Measurements from ENCODE around the gene CPLX1.

The CPLX1 gene

GRCh38 chr4:772776-773175, 53.2 kb downstream of the CPLX1 start:
- DNase-seq (ENCODE audit: insufficient read length, low spot score) = no peak
- FAIRE-seq = no peak
- TF ChIP-seq TAF1 (IDR thresholded peaks at IDR 0.05; ENCODE audit: low read depth, low read length) = no peak
- no peak for TF ChIP-seq PAX5 (IDR thresholded peaks at IDR 0.05; ENCODE audit: insufficient read depth, low read length, severe bottlenecking)
- no peak for TF ChIP-seq POLR2AphosphoS5 (IDR thresholded peaks at IDR 0.05; ENCODE audit: low read depth, low read length)
- no peak for TF ChIP-seq SPI1 (IDR thresholded peaks at IDR 0.05; ENCODE audit: low read depth, low read length)
- no peak for TF ChIP-seq POLR2A (IDR thresholded peaks at IDR 0.05; ENCODE audit: low read depth, low read length)
- no peak for TF ChIP-seq POU2F2 (IDR thresholded peaks at IDR 0.05; ENCODE audit: low read depth, low read length)

- no peak for TF ChIP-seq PAX5 (IDR thresholded peaks at IDR 0.05; ENCODE audit: insufficient read depth, low read length, severe bottlenecking)
- no peak for TF ChIP-seq SPI1 (IDR thresholded peaks at IDR 0.05; ENCODE audit: low read depth, low read length)
- no peak for DNase-seq (ENCODE audit: insufficient read length, low spot score)
- no peak for FAIRE-seq
Measured at GRCh38 chr4:772118-772517, 53.8 kb downstream of the CPLX1 start.

DNA sequence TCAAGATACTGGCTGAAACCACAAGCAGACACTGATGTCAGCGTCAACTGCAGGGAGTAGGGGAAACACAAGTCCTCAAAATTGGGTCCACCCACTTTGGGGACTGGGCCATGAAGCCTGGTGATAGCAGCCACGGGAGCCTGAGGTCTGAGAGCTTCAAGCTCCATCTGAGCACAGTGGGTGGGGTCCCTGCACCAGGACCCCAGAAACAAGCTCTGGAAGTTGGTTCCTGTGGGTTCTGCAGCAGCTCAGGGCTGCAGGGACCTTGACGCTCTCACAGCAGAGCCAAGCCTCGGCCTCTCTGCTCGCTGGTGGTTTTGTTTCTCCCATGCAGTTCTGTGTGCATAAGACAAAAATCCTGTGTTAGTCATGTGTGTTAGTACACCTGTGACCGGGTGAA, 54.5 kb downstream of the CPLX1 start:
- TF ChIP-seq SPI1 (IDR thresholded peaks at IDR 0.05; ENCODE audit: low read depth, low read length) (no peak), POLR2AphosphoS5 (IDR thresholded peaks at IDR 0.05; ENCODE audit: low read depth, low read length) (0 out of 2 replicates have a peak, but pooled peaks have one; percentile 49), POU2F2 (IDR thresholded peaks at IDR 0.05; ENCODE audit: low read depth, low read length) (peak; percentile 47; the same call in 1 of the 2 replicates), PAX5 (IDR thresholded peaks at IDR 0.05; ENCODE audit: insufficient read depth, low read length, severe bottlenecking) (no peak), POLR2A (IDR thresholded peaks at IDR 0.05; ENCODE audit: low read depth, low read length) (peak; percentile 19; the same call in 1 of the 2 replicates), TAF1 (IDR thresholded peaks at IDR 0.05; ENCODE audit: low read depth, low read length) (no peak)
- FAIRE-seq (no peak), DNase-seq (ENCODE audit: insufficient read length, low spot score) (no peak)

DNA sequence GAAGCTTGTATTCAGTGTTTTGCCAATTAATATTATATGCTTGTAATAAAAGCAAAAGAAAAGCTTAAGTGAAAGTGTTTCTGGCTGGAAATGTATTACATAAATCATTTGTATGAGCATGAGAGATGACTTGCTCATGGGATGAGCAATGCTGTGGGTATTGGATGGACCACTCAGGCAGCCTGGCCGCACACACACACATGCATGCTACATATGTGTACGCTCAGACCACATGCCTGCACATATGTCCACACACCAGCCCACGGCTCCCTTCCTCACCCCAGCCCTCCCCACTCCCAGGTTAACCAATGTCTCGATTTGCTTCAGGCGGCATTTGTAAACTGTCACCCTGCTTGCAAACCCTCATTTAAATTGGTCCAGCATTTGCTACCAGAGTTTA, 55.9 kb downstream of the CPLX1 start:
- FAIRE-seq = no peak
- TF ChIP-seq POU2F2 (IDR thresholded peaks at IDR 0.05; ENCODE audit: low read depth, low read length) (peak; percentile 56; the same call in 1 of the 2 replicates), POLR2AphosphoS5 (IDR thresholded peaks at IDR 0.05; ENCODE audit: low read depth, low read length) (0 out of 2 replicates have a peak, but pooled peaks have one; percentile 24), TAF1 (IDR thresholded peaks at IDR 0.05; ENCODE audit: low read depth, low read length) (no peak), SPI1 (IDR thresholded peaks at IDR 0.05; ENCODE audit: low read depth, low read length) (no peak), POLR2A (IDR thresholded peaks at IDR 0.05; ENCODE audit: low read depth, low read length) (peak; percentile 33; the same call in 1 of the 2 replicates), PAX5 (IDR thresholded peaks at IDR 0.05; ENCODE audit: insufficient read depth, low read length, severe bottlenecking) (no peak)
- no peak for DNase-seq (ENCODE audit: insufficient read length, low spot score)

DNA sequence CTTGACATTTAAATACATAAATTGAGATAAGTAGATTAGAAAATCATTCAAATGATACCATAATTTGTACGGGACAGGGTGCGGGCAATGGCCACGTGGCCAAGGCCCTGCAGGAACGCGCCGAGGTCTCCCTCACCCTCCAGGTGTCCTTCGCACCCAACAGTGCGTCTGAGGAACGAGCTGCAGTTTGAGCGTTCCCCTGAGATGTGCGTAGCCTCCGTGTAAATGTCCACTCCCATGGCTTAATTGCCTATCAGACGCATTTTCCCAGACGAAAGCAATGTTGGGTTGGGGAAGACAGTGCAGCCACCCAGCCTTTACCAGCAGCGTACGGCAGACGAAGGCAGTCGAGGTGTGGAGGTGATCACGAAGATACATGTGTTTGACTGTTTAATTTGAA, 56.4 kb downstream of the CPLX1 start:
- peak; percentile 13 for FAIRE-seq
- no peak for DNase-seq (ENCODE audit: insufficient read length, low spot score)
- TF ChIP-seq POLR2A (IDR thresholded peaks at IDR 0.05; ENCODE audit: low read depth, low read length) (peak; percentile 16; the same call in 1 of the 2 replicates), PAX5 (IDR thresholded peaks at IDR 0.05; ENCODE audit: insufficient read depth, low read length, severe bottlenecking) (no peak)

- no peak for TF ChIP-seq SPI1 (IDR thresholded peaks at IDR 0.05; ENCODE audit: low read depth, low read length)
- no peak for TF ChIP-seq POLR2AphosphoS5 (IDR thresholded peaks at IDR 0.05; ENCODE audit: low read depth, low read length)
- no peak for TF ChIP-seq PAX5 (IDR thresholded peaks at IDR 0.05; ENCODE audit: insufficient read depth, low read length, severe bottlenecking)
- TF ChIP-seq POU2F2 (IDR thresholded peaks at IDR 0.05; ENCODE audit: low read depth, low read length) = no peak
- TF ChIP-seq POLR2A (IDR thresholded peaks at IDR 0.05; ENCODE audit: low read depth, low read length) = no peak
- TF ChIP-seq TAF1 (IDR thresholded peaks at IDR 0.05; ENCODE audit: low read depth, low read length) = no peak
- peak; percentile 70 for FAIRE-seq
- DNase-seq (ENCODE audit: insufficient read length, low spot score) = no peak
Measured at GRCh38 chr4:768995-769394, 56.9 kb downstream of the CPLX1 start.

DNA sequence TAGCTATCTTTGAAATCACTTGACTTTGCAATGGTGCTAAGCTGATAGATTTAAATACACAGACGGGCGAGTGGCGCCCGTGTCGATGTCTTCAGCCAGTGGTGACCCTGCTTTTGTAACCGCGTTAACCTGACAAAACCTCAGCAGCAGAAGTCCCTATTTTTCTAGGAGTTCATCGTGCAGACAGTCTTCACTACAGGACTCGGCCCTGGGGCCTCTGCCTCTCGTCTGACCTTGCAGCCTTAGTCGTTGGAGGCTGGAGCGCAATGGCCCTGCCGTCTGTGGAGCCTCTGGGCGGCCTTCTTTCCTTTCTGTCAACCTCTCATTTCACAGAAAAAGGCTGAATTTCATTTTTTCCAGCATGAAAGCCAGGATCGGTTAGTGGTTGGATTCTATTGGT, 57.9 kb downstream of the CPLX1 start:
- DNase-seq (ENCODE audit: insufficient read length, low spot score) = no peak
- no peak for FAIRE-seq

GRCh38 chr4:766559-767283, 59.2 kb downstream of the CPLX1 start:
- FAIRE-seq = no peak
- TF ChIP-seq POLR2A (IDR thresholded peaks at IDR 0.05; ENCODE audit: low read depth, low read length) = no peak
- TF ChIP-seq POLR2AphosphoS5 (IDR thresholded peaks at IDR 0.05; ENCODE audit: low read depth, low read length) = peak; percentile 20; the same call in 1 of the 2 replicates
- no peak for TF ChIP-seq SPI1 (IDR thresholded peaks at IDR 0.05; ENCODE audit: low read depth, low read length)
- DNase-seq (ENCODE audit: insufficient read length, low spot score) = no peak

More for the DNA sequence above, 57.9 kb downstream of the CPLX1 start:
- no peak for TF ChIP-seq POLR2AphosphoS5 (IDR thresholded peaks at IDR 0.05; ENCODE audit: low read depth, low read length)
- no peak for TF ChIP-seq SPI1 (IDR thresholded peaks at IDR 0.05; ENCODE audit: low read depth, low read length)
- no peak for TF ChIP-seq POU2F2 (IDR thresholded peaks at IDR 0.05; ENCODE audit: low read depth, low read length)
- TF ChIP-seq TAF1 (IDR thresholded peaks at IDR 0.05; ENCODE audit: low read depth, low read length) = no peak
- no peak for TF ChIP-seq PAX5 (IDR thresholded peaks at IDR 0.05; ENCODE audit: insufficient read depth, low read length, severe bottlenecking)
- TF ChIP-seq POLR2A (IDR thresholded peaks at IDR 0.05; ENCODE audit: low read depth, low read length) = no peak

DNA sequence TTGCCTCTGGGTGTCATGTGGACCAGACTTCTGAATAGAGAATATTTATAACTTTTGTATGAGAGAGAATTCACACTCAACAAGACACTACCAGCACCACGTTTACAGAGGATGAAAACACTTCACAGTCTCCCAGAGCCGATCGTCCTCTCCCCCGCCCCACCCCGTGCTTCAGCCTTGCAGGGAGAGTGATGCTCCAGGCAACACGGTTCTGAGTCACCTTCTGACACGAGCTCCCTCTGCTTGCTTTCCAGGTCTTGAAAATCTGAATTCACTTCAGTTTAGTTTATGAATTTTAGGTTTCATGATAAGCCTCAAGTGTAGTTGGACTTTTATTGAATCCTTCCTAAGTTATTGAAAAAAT, 59.8 kb downstream of the CPLX1 start:
- TF ChIP-seq POU2F2 (IDR thresholded peaks at IDR 0.05; ENCODE audit: low read depth, low read length) (no peak), SPI1 (IDR thresholded peaks at IDR 0.05; ENCODE audit: low read depth, low read length) (no peak), PAX5 (IDR thresholded peaks at IDR 0.05; ENCODE audit: insufficient read depth, low read length, severe bottlenecking) (no peak), POLR2AphosphoS5 (IDR thresholded peaks at IDR 0.05; ENCODE audit: low read depth, low read length) (no peak), TAF1 (IDR thresholded peaks at IDR 0.05; ENCODE audit: low read depth, low read length) (no peak)
- FAIRE-seq = no peak
- no peak for DNase-seq (ENCODE audit: insufficient read length, low spot score)

All from GM12891 (cell line).